Kidney capillary endothelial cell (primary cell): Measurements from ENCODE around the gene NBEA.
"Not testable (repeated sequence)": the region's sequence is repeated elsewhere in the genome, so short reads cannot be mapped to it uniquely, and the experiment has no call there.

Experiments
- DNase-seq: peaks from one replicate; pipeline ENCODE4 v3.0.0-alpha.2; 2018; ENCODE audit warnings: low spot score

Gene NBEA

DNA sequence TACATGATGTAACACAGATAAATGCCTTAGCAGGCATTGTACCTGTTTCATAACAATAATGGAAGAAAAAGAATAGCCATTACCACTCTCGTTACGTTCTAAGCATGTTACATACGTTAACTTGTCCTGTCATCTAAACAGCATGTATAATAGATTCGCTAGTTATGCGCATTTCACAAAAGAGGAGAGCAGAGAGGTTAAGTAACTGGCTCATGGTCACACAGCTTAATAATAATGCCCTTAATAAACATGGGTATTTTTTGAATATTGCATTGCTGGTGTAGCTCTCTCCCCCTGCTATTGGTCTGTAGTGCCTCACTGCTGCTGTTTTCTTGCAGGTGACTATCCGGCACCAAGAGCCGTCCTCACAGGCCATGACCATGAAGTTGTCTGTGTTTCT, 722.7 kb downstream of the NBEA start:
- DNase-seq = no peak

DNA sequence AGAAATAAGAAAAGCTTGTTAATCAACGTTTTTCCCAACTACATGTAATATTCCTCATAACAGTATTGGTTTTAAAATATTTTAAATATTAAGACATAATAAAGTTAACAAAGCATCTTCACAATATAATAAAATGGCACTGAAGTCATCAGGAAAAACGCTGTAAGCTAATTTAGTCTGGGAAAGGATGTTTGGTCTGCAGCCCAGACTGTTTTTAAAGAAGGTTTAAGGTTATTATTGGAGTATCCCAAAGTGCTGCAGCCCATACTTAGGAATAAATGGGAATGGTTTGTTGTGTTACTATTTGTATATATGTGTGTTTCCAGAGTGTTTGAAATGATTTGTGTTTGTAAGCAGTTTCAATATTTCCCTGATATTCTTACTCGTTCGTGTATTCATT, 727.3 kb downstream of the NBEA start:
- DNase-seq = no peak

DNA sequence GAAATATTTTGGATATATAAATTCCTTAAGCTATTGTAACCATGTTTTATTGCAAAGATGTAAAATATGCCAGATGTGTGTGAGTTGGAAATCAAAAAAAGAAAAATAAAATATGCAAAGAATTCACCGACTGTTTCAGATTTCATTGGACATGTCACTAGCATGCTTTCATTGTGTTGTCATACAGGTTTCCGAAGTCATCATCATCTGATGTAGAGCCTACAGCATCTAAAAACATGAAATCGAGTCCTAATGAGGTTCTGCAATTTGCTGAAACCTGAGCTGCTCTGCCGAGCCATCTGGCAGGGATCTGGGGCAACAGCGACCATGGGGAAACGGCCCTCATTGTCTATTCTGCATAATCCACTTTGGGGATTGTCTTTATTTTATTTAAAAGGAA, 730.5 kb downstream of the NBEA start:
- no peak for DNase-seq

DNA sequence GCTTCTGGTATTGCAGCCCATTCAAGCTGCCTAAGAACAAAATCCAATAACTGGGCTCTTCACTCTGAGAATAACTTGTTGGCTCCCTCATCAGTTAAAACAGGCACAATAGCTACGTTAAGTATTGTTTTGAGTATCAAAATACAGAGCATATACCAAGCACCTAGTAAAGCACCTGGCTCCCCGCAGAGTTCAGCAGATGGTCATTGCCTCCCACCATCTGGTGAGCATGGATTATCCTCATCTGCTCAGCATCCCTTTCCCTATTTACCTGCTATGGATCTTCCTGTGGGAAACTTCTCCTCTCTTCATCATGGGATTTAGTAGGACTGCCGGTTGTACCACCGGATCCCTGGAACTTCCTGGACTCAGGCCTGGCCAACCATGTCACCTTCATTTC, 733.6 kb downstream of the NBEA start:
- no peak for DNase-seq

DNA sequence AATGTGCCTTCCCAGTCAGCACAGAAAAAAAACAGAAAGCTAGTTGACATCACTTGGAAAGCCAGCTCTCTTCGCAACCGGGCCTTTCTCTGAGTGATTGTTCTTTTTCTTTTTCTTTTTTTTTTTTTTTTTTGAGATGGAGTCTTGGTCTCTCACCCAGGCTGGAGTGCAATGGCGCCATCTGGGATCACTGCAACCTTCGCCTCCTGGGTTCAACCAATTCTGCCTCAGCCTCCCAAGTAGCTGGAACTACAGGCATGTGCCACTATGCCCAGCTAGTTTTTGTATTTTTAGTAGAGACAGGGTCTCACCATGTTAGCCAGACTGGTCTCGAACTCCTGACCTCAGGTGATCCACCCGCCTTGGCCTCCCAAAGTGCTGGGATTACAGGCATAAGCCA, 735.8 kb downstream of the NBEA start:
- not testable (repeated sequence) for DNase-seq

DNA sequence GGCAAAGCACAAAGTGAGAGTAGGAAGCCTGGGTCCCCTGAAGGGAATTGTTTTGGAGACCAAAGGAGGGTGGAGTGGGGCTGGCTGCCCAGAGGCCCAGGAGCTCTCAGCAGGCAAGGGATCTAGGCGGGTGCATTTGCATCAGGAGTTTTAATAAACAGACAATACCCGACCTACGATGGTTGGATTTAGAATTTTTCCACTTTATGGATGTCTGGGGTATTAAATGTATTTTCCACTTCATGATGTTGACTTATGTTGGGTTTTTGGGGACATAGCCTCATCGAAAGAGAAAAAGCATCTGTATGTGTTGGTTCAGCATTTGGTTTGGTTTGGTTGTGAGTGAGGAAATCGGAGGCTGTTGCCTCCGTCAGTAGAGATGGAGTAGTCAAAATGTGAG, 739.6 kb downstream of the NBEA start:
- DNase-seq = no peak

DNA sequence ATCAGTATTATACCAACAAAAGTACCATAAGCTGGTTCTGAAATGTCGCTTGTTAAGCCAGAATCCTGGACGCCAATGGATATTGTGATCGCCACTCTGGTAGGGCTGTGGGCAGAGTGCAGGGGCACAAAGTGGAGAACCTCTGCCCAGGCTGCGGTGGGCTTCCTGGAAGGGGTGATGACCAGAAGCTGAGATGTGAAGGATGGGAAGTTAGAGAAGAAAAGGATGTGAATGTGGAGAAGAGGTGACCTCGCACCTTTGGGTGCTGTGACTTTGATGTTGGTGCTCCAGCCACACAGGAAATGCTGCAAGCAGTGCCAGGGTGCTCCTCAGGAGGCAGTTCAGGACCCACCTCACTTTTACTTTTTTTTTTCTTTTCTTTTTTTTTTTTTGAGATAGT, 742.4 kb downstream of the NBEA start:
- DNase-seq = no peak

DNA sequence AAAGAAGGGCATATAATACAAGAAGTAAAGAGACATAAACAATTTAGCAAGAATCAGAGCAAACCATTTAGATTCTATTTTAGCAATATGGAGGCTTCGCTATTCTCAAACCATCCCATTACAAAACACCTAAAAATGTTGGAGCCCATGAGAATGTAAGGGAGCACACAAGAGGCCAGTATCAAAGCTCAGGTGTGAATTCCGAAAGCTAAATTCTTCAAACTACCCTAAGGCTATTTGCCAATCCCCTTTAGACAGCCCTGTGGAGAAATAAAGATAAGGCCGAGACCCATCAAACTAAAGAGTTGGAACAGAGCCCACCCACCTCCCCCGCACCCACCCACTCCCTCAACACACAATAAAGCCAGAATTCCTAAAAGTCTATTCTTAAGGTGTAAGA, 745.3 kb downstream of the NBEA start:
- no peak for DNase-seq

DNA sequence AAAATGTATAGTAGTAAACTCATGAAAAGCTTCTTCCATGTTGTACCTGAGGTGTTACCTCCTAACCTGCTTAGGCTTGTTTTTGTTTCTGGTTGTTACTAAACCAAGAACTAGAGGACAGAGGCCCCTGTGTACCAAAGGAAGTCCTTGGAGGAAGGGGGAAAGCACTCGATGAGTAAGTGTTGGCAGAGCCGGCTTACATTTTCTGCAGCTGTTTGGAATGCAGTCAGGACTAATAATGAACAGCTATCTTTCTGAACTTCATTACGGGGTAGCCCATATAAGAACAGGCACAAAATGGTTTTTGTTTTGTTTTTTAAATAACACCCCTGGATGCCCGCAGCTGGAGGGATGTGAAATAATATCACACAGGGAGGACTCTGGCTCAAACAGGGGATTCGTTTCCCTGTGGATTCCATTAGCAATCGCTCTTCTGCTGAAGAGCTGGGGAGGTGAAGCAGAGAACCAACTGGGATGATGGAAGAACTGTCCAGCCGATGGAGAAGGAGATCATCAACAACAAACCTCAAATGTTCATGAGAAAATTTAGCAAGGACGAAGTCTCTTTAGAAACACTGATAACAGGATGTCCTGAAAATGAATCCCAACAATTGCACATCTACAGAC, 748.6 kb downstream of the NBEA start:
- no peak for DNase-seq

DNA sequence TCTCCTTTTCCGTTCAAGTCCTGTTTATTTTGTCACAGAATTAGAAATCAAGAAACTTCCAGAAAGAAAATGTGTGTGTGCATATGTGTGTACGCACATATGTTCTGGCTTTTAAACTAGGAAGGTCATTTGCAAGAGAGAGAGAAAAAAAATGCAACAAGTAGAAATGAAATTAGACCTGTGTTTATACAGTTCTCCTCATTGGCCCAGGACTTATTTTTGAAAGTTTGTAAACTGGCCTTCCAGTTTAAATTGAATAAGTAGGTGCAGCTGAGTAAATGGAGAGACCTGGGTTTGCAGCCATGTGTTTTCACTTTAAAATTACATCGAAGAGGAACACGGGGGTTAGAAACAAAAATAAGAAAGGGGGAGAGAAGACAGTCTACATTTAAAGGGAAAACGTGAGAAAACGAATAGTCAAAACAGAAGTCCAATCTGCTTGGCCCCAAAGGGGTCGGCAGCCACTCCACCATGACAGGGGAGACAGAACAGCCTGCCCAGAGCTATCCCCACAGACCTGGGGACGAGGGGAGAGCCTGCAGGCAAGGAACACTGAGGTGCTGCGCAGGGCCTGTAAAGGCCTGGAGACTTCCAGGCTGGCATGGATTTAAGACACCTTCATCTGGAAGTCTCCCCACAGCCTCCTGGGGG, 751.2 kb downstream of the NBEA start:
- no peak for DNase-seq

DNA sequence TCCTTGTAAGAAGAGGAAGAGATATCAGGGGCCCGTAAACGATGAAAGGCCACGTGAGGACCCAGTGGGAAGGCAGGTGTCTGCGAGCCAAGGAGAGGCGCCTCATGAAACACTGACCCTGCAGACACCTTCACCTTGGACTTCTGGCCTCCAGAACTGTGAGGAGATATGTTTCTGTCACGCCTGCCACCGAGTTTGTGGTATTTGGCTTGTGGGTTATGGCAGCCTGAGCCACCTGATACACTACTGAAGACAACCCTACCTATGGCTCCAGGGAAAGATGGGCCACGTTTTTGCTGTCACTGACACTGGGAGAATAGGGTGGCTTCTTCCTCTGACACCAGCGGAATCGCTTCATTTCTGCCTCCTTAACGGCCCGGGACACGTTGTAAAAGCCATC, 752.0 kb downstream of the NBEA start:
- no peak for DNase-seq

DNA sequence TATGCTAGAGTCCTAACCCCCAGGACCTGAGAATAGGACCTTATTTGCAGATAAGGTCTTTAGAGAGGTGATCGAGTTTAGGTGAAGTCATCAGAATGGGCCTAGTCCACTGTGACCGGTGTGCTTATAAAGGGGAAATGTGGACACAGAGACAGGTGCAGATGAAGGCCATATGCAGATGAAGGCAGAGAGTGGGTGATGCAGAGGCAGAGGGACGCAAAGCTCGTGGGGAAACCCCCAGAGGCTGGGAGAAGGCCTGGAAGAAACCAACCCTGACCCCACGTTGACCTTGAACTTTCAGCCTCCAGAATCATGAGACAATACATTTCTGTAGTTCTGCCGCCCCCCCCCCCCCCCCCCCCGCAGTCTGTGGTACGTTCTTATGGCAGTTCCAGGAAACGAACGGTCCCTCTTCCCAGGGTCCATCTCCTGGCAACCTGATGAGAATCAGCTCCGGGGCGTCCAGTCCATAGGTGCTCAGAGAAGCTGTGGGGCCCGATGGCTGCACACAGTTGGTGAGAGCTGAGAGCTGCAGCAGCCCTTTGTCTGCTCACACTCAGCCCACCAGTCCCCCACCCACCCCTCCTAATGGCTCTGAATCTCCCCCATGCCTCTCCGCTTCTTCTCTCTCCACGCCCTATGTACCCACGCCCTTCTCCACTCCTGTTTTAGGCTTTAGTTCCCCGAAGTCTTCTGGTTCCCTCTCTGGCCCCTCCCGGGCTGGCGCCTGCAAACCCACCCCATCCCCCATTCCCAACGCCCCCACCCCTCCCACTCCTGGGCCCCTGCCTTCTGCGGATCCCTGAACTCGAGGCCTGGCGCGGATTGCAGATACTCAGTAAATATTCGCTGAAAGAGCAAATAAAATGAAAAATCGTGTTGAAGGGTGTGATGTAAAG, 752.7 kb downstream of the NBEA start:
- DNase-seq = no peak

DNA sequence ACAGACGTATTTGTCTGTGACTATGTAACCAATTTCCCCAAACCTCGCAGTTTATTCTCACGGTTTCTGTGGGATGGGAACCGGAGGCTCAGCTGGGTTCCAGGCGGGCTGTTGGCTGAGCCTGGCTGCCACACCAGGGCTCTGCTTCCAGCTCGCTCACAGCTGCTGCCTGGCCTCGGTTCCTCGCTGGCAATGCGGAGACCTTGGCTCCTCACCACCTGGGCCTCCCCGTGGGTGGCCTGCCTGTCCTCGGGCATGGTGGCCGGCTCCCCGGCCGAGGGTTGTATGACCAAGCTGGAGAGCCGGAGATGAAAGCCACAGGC, 753.3 kb downstream of the NBEA start:
- DNase-seq = no peak

DNA sequence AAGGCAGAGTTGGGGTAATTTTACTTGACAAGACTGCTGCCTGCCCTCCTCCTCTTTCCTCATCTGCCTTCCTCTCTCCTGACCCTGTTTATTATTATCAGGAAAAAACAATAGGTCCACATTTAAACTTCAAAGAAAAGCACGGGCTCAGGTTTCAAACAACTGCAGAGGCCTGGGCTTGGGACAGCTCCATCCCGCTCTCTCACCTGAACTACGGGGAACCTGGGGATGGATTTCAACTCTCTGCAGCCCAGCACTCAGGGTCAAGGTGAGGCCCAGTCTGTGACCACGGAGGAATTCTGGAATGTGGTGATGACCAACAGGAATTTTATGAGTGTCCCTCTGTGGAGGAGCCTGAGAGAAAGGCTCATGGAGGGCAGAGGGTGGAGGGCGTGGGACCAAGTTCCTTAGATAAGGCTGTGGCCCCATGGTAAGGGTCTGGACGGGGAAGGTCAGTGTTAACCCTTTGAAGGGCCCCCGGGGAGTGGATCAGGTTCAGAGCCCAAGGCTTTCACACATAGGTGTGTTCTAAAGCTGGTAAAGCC, 755.2 kb downstream of the NBEA start:
- DNase-seq = no peak

DNA sequence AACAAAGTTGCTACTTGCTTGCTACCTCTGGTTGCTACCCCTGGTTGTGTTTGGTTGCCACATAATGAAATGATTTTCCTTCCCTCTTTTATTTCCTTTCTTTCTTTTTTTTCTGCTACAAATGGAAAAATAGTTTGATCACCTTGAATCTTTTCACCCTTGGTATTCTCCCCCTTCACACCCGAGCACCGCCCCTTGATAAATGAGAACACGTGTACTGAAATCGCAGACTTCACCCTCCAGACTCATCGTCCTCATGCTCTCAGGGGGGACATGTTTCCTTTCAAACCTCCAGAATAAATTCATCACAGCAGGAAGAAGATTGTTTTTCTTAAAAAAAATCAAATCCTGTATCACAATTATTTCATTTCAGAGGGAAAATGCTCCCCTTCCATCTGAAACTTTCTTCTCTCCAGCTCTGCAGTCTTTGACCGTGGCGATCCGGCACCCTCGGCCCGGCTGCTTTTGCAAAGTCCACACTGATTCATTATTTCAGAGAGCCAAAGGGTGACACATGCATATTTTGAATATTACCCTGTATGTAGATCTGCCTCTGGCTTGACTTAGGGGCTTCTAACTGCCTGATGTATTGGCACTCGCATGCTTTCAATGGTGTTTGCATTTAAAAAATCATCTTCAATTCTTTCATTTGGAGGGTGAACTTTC, 757.0 kb downstream of the NBEA start:
- no peak for DNase-seq

DNA sequence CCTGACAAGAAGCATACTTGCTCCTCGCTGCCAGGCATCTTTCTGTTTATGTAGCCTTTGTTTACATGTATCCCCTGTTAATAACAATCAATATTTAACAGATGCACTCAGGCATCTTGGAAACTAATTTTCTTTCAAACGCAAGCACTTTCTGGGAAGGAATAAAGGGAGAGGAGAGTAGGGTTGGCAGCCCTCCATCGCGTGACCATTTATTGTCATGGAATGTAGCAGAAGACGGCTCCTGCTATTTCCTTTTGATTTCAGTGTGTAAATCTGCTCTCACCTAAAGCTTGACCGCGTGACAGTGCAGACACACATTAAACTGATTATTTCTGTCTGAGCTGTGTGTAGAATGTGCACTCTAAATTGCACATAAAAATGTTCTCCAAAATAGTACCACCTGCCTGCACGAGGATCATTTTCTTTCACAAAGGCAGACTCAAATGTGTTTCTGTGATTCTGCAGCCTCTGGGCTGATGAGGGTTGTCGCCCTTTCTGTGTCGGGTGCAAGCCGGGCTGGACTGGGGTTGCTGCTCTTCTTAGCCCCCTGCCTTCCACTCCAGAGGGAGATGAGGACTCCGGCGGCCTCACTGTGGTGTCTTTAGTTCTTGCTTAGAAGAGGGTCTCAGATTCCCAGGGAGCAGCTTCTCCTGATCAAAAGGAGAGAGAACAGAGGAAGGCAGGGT, 757.9 kb downstream of the NBEA start:
- DNase-seq = no peak

DNA sequence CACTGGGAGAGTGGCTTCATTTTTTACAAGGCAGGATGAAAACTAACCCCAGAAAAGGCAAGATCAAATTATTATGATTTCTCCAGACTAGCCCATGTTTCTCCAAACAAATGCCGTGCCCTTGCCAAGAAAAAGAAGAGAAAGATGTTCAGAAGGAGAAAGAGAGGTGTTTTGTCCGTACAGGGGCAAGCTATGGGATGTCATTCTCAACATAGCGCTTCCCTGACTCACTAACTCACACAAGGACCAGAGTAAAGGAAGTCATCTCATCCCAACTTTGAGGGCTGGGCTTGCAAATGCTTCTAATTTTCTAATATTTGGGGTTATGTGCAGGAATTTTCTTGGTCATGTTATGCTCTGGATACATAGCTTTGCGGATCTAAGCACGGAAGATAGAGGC, 758.6 kb downstream of the NBEA start:
- no peak for DNase-seq

DNA sequence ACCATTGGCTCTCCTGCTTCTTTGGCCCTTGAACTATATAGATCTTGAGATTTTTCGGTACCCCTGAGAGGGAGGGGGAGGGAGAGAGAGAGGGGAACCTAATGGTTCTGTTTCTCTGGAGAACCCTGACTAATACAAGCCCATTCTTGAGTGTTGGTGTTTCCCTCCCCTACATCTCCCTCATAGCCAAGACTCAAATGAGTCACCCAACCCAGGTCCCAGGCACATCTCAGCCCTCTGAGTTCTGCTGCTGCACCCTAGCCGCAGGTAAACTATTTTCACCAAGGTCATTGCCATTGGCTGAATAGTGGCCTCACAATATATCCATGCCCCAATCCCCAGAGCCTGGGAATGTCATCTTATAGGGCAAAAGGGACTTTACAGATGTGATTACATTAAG, 760.2 kb downstream of the NBEA start:
- no peak for DNase-seq

DNA sequence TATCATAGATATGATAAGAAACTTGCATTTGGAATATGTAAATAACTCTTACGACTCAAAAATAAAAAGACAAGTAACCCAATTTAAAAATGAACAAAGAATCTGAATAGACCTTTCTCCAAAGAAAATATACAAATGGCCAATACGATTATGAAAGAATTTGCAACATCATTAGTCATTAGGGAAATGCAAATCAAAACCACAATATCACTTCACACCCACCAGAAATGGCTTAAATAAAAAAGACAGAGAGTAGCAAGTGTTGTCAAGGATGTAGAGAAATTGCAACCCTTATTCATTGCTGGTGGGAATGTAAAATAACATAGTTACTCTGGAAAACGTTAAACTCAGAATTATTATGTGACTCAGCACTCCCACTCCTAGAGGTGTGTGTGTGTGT, 761.0 kb downstream of the NBEA start:
- no peak for DNase-seq

DNA sequence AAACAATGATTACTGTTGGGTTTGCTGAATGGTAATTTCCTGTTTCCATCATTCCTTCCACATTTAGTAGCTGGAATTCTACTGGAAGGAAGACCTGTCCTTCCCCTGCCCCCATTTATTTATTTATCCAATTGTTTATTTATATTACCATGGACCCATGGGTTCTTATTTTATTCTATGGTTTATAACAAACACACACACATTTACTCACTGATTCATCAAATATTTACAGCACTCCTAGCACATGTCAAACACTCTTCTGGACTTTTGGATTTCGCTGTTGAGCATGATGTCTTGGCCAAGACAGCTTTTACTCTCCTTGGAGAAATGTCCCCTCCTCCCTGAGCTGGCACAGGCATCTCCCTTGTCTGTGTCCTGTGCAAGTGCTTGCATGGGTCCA, 762.3 kb downstream of the NBEA start:
- DNase-seq = no peak

DNA sequence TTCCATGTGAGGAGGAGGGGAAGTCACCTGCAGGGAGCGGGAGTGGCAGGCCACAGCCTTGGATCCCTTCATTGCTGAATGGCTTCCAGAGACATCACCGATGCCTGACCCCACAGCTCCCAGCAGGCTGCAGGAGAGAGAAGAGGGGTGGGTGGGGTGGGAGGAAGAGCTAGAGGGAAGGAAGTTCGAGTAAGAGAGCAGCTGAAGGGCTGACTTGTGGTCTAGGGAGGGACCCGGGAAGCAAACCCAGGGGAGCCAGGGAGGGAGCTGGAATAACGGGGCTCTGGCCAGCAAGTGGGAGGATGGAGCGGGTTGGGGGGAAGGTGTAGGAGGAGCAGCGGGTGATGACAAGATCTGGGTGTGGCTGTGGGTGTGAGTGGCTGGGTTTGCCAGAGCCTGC, 764.2 kb downstream of the NBEA start:
- DNase-seq = no peak

DNA sequence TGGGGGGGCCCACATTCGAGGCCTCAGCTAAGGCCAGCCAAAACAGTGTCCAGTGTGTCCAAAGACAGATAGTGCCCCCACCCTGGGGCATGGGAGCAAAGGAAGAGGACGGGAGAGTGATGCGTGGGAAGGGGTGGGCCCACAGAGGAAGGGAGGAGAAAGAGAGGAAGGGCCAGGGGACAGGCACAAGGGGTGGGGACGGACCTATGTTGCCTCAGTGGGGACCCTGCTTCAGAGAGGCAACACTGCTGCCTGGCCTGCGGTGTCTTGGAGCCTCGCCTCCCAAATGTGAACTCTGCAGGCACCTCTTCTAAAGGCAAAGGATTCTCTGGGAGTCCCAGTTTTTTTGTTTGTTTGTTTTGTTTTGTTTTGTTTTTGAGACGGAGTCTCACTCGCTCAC, 764.7 kb downstream of the NBEA start:
- no peak for DNase-seq
